DND-41 (cell line): ENCODE measurements around the gene TSHZ1.

Experiments
- ATAC-seq: fragments of 200-7000 bp; cut with Tn5 transposase; 3 replicates; pipeline ENCODE4 v1.9.1; 2021; ENCODE audit warnings: low read depth; ENCODE audit not compliant: insufficient read depth
- DNase-seq: peaks from one replicate; pipeline ENCODE4 v3.0.0-alpha.2; 2020
- H2AFZ ChIP-seq: 2 replicates; pipeline ENCODE4 v1.6.0; 2012; ENCODE audit warnings: low read depth, low read length
- H3K27ac ChIP-seq: 2 replicates; pipeline ENCODE4 v1.5.1; 2012; ENCODE audit warnings: low read length, inconsistent platforms
- H3K27me3 ChIP-seq: fragments of 200-600 bp; sonication (generic); 2 replicates; pipeline ENCODE4 v1.6.0; 2012; ENCODE audit warnings: low read length, mild to moderate bottlenecking, inconsistent platforms; ENCODE audit not compliant: insufficient read depth, poor library complexity
- H3K36me3 ChIP-seq: 2 replicates; pipeline ENCODE4 v1.5.1; 2012; ENCODE audit warnings: low read length, inconsistent platforms; ENCODE audit not compliant: insufficient read depth
- H3K4me1 ChIP-seq: 2 replicates; pipeline ENCODE4 v1.5.1; 2012; ENCODE audit warnings: mild to moderate bottlenecking, low read length; ENCODE audit not compliant: insufficient read depth
- H3K4me2 ChIP-seq: 2 replicates; pipeline ENCODE4 v1.6.0; 2012; ENCODE audit warnings: mild to moderate bottlenecking, moderate library complexity, low read length, inconsistent platforms; ENCODE audit not compliant: insufficient read depth
- H3K4me3 ChIP-seq, 2 experiments: fragments of 200-600 bp in 1 of 2; shearing (Covaris generic) in 1 of 2; 2 replicates each; pipeline ENCODE4 v1.5.1; 2012 to 2016; ENCODE audit warnings: inconsistent platforms in 2 of 2, low read length in 2 of 2, mild to moderate bottlenecking in 2 of 2, low read depth in 1 of 2, moderate library complexity in 1 of 2
- H3K79me2 ChIP-seq: 2 replicates; pipeline ENCODE4 v1.6.0; 2012; ENCODE audit warnings: low read length, inconsistent platforms; ENCODE audit not compliant: insufficient read depth
- H3K9ac ChIP-seq: 2 replicates; pipeline ENCODE4 v1.6.0; 2012; ENCODE audit warnings: low read depth, mild to moderate bottlenecking, inconsistent platforms, low read length, moderate library complexity
- H3K9me3 ChIP-seq: 2 replicates; pipeline ENCODE4 v1.5.1; 2012; ENCODE audit warnings: low read length, moderate library complexity, mild to moderate bottlenecking, inconsistent platforms; ENCODE audit not compliant: insufficient read depth, severe bottlenecking
- H4K20me1 ChIP-seq: 2 replicates; pipeline ENCODE4 v1.6.0; 2012; ENCODE audit warnings: low read length; ENCODE audit not compliant: insufficient read depth
- EZH2 ChIP-seq: IDR thresholded peaks from 3 replicates; pipeline ENCODE4 v1.6.1; 2012; ENCODE audit warnings: borderline replicate concordance, low read depth, mild to moderate bottlenecking, moderate library complexity, low read length, inconsistent platforms; ENCODE audit not compliant: severe bottlenecking
- TF ChIP-seq, protein P1 (sequence below): IDR thresholded peaks from 2 replicates; pipeline ENCODE4 v1.5.1; 2012; ENCODE audit warnings: borderline replicate concordance, low read length, moderate library complexity, mild to moderate bottlenecking; ENCODE audit not compliant: poor library complexity, severe bottlenecking; ENCODE audit errors: extremely low read depth

TSHZ1 gene

DNA sequence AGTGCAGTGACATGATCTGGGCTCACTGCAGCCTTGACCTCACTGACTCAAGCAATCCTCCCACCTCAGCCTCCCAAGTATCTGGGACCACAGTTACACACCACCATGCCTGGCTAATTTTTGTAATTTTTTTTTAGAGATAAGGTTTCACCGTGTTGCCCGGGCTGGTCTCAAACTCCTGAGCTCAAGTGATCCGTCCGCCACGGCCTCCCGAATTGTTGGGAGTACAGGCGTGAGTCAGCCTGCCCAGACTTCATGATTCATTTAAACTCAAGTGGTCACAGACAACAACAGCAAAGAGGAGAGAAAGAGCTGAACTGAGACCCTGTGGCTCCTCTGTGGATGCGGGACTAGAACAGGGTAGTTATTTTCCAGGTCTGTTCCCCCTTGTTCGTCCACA is 83.0 kb downstream of the TSHZ1 start:
- DNase-seq (no peak), ATAC-seq (no peak)
- H2AFZ ChIP-seq: no peak overlapping the region
- peaks cover 3% of the 10 kb centered on the region; the same call in 1 of the 2 replicates for H4K20me1 ChIP-seq
- H3K9me3 ChIP-seq: no peaks in the 10 kb centered on the region
- no peaks in the 10 kb centered on the region for H3K4me1 ChIP-seq
- TF ChIP-seq, protein P1, sequence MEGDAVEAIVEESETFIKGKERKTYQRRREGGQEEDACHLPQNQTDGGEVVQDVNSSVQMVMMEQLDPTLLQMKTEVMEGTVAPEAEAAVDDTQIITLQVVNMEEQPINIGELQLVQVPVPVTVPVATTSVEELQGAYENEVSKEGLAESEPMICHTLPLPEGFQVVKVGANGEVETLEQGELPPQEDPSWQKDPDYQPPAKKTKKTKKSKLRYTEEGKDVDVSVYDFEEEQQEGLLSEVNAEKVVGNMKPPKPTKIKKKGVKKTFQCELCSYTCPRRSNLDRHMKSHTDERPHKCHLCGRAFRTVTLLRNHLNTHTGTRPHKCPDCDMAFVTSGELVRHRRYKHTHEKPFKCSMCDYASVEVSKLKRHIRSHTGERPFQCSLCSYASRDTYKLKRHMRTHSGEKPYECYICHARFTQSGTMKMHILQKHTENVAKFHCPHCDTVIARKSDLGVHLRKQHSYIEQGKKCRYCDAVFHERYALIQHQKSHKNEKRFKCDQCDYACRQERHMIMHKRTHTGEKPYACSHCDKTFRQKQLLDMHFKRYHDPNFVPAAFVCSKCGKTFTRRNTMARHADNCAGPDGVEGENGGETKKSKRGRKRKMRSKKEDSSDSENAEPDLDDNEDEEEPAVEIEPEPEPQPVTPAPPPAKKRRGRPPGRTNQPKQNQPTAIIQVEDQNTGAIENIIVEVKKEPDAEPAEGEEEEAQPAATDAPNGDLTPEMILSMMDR: no peak
- no peak for TF ChIP-seq EZH2
- no peaks in the 10 kb centered on the region for H3K79me2 ChIP-seq
- H3K4me2 ChIP-seq: no peak overlapping the region
- no peak overlapping the region for H3K27ac ChIP-seq
- H3K9ac ChIP-seq: no peak overlapping the region
- H3K27me3 ChIP-seq: no peaks in the 10 kb centered on the region
- peaks cover 5% of the 10 kb centered on the region; the same call in 1 of the 2 replicates for H3K36me3 ChIP-seq
- H3K4me3 ChIP-seq: no peak overlapping the region

DNA sequence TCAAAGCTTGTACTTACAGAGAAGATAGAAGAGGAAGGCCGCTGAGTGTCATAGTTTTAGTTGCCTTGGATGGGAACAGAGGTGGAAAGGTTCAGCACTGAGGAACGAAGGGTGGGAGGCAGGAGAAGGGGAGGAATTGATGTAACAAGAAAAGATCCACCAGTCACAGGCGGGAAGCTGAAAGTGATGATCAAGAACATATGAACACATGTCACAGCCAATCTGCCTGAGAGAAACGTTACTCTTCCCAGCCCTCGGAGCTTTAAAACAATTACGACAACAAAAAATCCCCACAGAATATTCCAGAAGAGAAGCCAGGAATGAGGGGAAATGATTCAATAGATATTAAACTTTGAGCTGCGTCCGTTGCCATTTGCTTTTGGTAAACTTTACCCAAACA is 87.1 kb downstream of the TSHZ1 start:
- TF ChIP-seq EZH2: no peak
- TF ChIP-seq, protein P1: no peak
- no peak for ATAC-seq

DNA sequence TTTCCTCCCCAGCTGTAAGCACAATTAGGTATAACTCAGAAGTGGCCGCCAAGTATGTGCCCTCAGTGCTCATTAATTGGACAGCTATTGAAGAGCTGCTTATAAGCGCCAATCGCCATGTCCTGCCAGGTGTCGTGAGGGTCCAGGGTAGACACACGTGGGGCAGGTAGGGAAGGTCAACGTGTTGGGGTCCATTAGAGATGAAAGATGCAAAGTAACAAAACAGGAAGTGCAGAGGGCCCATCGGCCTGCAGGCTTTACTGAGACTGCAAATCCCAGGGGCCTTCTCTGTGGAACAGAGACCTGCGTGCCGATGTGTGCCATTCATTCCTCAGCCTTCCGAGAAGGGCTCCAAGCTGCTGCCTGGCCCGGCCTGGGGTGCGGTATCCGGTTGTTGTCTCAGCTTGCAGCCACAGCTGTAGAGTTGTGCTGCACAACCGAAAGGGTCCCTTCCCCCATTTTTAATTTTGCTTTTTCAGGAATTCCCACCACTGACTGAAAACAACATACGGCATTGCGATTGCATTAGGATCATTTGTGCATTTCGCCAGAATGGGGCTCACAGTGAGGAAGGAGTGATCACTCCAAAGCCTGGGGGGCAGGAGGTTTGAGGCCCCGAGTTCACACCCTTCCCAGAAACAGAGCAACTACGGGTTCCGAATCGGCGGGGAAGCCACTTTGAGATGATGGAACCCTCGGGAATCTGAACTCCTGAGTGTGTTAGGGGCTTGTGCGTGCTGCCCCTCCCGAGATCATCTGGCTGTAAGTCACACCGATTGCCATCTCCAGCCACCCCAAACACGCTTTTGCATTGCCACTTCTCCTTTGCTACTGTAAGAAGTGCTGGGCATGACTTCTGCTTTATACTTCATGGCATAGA is 94.3 kb downstream of the TSHZ1 start:
- no peaks in the 10 kb centered on the region for H3K36me3 ChIP-seq
- H3K4me2 ChIP-seq: no peak overlapping the region
- TF ChIP-seq EZH2: no peak
- TF ChIP-seq, protein P1: no peak
- H3K79me2 ChIP-seq: no peaks in the 10 kb centered on the region
- ATAC-seq (no peak), DNase-seq (no peak)
- no peak overlapping the region for H3K4me3 ChIP-seq
- H3K27ac ChIP-seq: no peak overlapping the region
- H3K27me3 ChIP-seq: no peaks in the 10 kb centered on the region
- no peaks in the 10 kb centered on the region for H3K4me1 ChIP-seq
- no peak overlapping the region for H2AFZ ChIP-seq
- no peaks in the 10 kb centered on the region for H3K9me3 ChIP-seq
- H3K9ac ChIP-seq: no peak overlapping the region
- H4K20me1 ChIP-seq: no peaks in the 10 kb centered on the region

More for the DNA sequence above, 87.1 kb downstream of the TSHZ1 start:
- H3K4me1 ChIP-seq: no peaks in the 10 kb centered on the region
- H3K27ac ChIP-seq: no peak overlapping the region
- no peaks in the 10 kb centered on the region for H4K20me1 ChIP-seq
- no peaks in the 10 kb centered on the region for H3K79me2 ChIP-seq
- H3K4me3 ChIP-seq: no peak overlapping the region
- H3K27me3 ChIP-seq: no peaks in the 10 kb centered on the region
- no peak overlapping the region for H3K9ac ChIP-seq
- no peak overlapping the region for H2AFZ ChIP-seq
- H3K9me3 ChIP-seq: no peaks in the 10 kb centered on the region
- no peak for DNase-seq
- H3K36me3 ChIP-seq: no peaks in the 10 kb centered on the region
- no peak overlapping the region for H3K4me2 ChIP-seq
